Common myeloid progenitor, CD34-positive (primary cell): ENCODE measurements around the gene CSNK1A1. TPM values are rescaled to one million over a fixed set of nuclear protein-coding genes. Genes with fewer than 3 reads are reported as not detected.
"Not testable (repeated sequence)": the region's sequence is repeated elsewhere in the genome, so short reads cannot be mapped to it uniquely, and the experiment has no call there.

Experiments used
- CTCF ChIA-PET: fragments of 350-600 bp; sonication (Branson Sonifier 250); formaldehyde crosslinking; loops from one replicate; lab custom pipeline; 2021; ENCODE audit warnings: antibody characterized with exemption; lab: Charles Lee
- POLR2A ChIA-PET: fragments of 350-600 bp; sonication (Branson Sonifier 250); formaldehyde crosslinking; loops from one replicate; lab custom pipeline; 2021; ENCODE audit warnings: antibody characterized with exemption; lab: Charles Lee
- DNase-seq, 3 donors: peaks; one replicate each; pipeline versions ENCODE4 v3.0.0 to v3.0.0-alpha.2; 2013
- H3K27ac ChIP-seq, 2 experiments: 1 replicate in 1 of 2; 2 replicates in 1 of 2; pipeline ENCODE4 v1.7.0; 2013; ENCODE audit warnings: inconsistent platforms in 2 of 2, low read length in 2 of 2, mild to moderate bottlenecking in 2 of 2, low read depth in 1 of 2, moderate library complexity in 1 of 2; ENCODE audit not compliant: severe bottlenecking in 2 of 2, insufficient read depth in 1 of 2, poor library complexity in 1 of 2
- H3K27me3 ChIP-seq, 5 experiments: replicated peaks in 2 of 5; 1 replicate in 3 of 5; 2 replicates in 2 of 5; pipeline versions ENCODE4 v1.6.1 to v1.7.0; 2013; ENCODE audit warnings: low read length in 4 of 5, mild to moderate bottlenecking in 2 of 5, moderate library complexity in 2 of 5, inconsistent platforms in 1 of 5; ENCODE audit not compliant: insufficient read depth in 5 of 5, control insufficient read depth in 4 of 5
- H3K36me3 ChIP-seq, 4 experiments: 1 replicate in 2 of 4; 2 replicates in 2 of 4; pipeline versions ENCODE4 v1.6.1 to v1.7.0; 2013; ENCODE audit warnings: low read length in 3 of 4, control low read depth in 1 of 4, mild to moderate bottlenecking in 1 of 4; ENCODE audit not compliant: control insufficient read depth in 4 of 4, insufficient read depth in 4 of 4
- H3K4me1 ChIP-seq, 4 experiments: 1 replicate in 3 of 4; 2 replicates in 1 of 4; pipeline versions ENCODE4 v1.6.1 to v1.7.1; 2013; ENCODE audit warnings: low read length in 3 of 4, mild to moderate bottlenecking in 3 of 4, control low read depth in 1 of 4, inconsistent platforms in 1 of 4, moderate library complexity in 1 of 4; ENCODE audit not compliant: control insufficient read depth in 4 of 4, insufficient read depth in 4 of 4; ENCODE audit errors: control extremely low read depth in 1 of 4
- H3K4me3 ChIP-seq, 7 experiments: 1 replicate in 4 of 7; 2 replicates in 3 of 7; pipeline versions ENCODE4 v1.5.1 to v1.7.0; 2013; ENCODE audit warnings: mild to moderate bottlenecking in 7 of 7, low read length in 6 of 7, moderate library complexity in 6 of 7, inconsistent platforms in 2 of 7, low read depth in 2 of 7, control low read depth in 1 of 7; ENCODE audit not compliant: insufficient read depth in 4 of 7, control insufficient read depth in 1 of 7; ENCODE audit errors: extremely low read depth in 1 of 7
- H3K9me3 ChIP-seq, 5 experiments: 1 replicate in 4 of 5; 2 replicates in 1 of 5; pipeline versions ENCODE4 v1.6.1 to v1.7.1; 2013; ENCODE audit warnings: low read length in 4 of 5, mild to moderate bottlenecking in 2 of 5, inconsistent platforms in 1 of 5, low read depth in 1 of 5, moderate library complexity in 1 of 5; ENCODE audit not compliant: control insufficient read depth in 4 of 5, insufficient read depth in 2 of 5; ENCODE audit errors: control extremely low read depth in 1 of 5
- WGBS: methylation state at CpG from one replicate; pipeline ENCODE4 v1.1.5; 2013; ENCODE audit not compliant: insufficient coverage; 5-methylcytosine and 5-hydroxymethylcytosine counted together
- polyA plus RNA-seq: library from polyadenylated mRNA; unstranded; fragments of 120-200 nt; gene quantifications from one replicate; pipeline ENCODE4 v1.2.1, GENCODE V29; 2013

CSNK1A1 gene
- 135 TPM for polyA plus RNA-seq

DNA sequence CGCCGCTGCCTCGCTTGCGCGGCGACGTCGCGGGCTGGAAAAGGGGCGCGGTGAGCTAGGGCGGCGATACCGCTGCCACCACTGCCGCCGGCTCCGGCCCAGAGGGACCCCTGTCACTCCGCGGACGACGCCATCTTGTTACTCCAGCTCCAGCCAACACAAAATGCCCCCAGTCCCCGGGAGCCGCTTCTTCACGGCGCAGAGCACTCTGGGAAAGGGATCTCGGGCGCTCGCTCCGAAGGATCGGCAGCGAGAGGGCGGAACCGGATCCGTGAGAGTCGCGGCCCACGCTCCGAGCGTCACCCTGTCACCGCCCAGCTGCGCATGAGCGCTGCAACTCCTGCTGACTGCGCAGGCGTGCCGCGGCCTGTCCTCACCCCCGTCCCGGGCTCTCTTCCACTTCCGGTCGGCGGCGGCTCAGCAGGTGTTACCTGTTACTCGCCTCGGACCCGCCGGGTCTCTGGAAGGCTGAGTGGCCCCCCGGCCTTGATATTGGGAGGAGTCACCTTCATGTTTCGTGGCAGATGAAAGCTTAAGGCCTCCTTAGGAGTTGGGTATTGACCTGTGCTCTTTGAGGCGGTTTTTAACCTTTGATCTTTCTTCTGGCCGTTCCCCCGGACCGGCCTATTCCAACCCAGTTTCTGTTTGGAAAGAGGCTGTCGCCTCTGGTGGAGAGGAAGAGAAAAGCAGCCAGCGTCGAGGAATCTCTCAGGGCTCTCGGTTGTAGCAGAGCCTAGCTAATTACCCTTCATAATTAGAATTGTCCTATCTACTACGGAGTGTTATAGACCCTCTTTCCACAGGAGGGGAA is at the start of gene CSNK1A1:
CSNK1A1 (minus strand) TSS at position 213 of the 811 bp plus-strand sequence. CDS start 475 bp downstream, outside the sequence.
- POLR2A ChIA-PET = interaction anchor here (0.6 to 1.0 kb wide), 3 partner anchors 20 to 211 kb away, joined by 3 to 5 read pairs (median 5); no protein-coding TSS in a partner anchor
- H3K27ac ChIP-seq = peak within 1 kb of the TSS; percentile 98 to 99
- H3K36me3 ChIP-seq = peaks cover 0 to 26% (median 8%) of the 10 kb centered on the region in 4 experiments
- 0% methylated on average over 62 of the region's 67 CpGs for WGBS
- peaks cover 14 to 45% (median 26%) of the 10 kb centered on the region in 4 experiments for H3K4me1 ChIP-seq
- no peaks in the 10 kb centered on the region for H3K9me3 ChIP-seq
- CTCF ChIA-PET = interaction anchor here (0.6 to 2.4 kb wide), 23 partner anchors 8 to 219 kb away, joined by 3 to 15 read pairs (median 3); partner anchors contain the start of gene GRPEL2
- peak; percentile 98 to 99 (median 99) for DNase-seq
- H3K27me3 ChIP-seq = no peaks in the 10 kb centered on the region
- peak within 1 kb of the TSS; percentile 89 to 100 (median 100) for H3K4me3 ChIP-seq

DNA sequence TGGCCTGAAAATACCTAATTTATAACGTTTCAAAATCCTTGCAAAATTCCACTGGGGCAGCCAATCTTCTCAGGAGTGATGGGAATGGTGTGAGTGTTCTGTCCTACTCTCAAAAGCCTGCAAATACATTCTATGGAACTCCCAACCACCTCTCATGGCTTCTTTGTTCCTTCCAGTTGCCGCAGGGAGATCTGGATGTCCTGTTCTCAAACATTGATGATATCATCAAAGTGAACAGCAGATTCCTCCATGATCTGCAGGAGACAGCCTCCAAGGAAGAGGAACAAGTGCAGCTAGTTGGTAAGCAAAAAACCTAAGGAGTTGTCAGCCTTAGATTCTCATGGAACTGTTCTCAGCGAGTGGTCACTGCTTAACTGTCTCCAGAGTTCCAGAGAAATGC is 49.7 kb upstream of the CSNK1A1 start:
- H3K27me3 ChIP-seq = no peaks in the 10 kb centered on the region
- H3K27ac ChIP-seq = no peak overlapping the region
- H3K4me3 ChIP-seq = no peak overlapping the region
- H3K4me1 ChIP-seq = no peaks in the 10 kb centered on the region
- CTCF ChIA-PET = interaction anchor here (1.4 to 6.7 kb wide), 3 partner anchors 9 to 18 kb away, joined by 3 to 31 read pairs (median 4); no protein-coding TSS in a partner anchor
- no peaks in the 10 kb centered on the region for H3K36me3 ChIP-seq
- H3K9me3 ChIP-seq = no peaks in the 10 kb centered on the region
- WGBS = 100% methylated on average over 2 of the region's 3 CpGs
- POLR2A ChIA-PET = no interaction called here
- no peak for DNase-seq

DNA sequence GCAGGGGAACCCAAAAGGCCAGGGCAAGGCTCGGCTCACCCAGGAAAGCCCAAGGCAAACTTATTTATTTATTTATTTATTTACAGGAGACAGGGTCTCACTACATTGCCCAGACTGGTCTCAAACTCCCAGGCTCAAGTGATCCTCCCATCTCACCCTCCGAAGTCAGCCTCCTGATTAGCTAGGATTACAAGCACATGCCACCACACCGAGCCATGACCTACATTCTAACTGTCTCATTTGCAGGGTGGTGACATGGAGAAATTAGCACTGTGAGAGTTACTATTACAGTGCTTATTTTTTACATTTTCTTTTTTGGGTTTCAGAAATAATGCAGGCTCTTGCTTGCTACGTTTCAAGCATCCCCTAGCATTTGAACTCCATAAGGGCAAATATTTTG is 48.1 kb upstream of the CSNK1A1 start:
- Histone ChIP-seq H3K9me3 (no peaks in the 10 kb centered on the region), H3K27ac (no peak overlapping the region), H3K36me3 (no peaks in the 10 kb centered on the region), H3K4me3 (no peak overlapping the region), H3K4me1 (no peaks in the 10 kb centered on the region), H3K27me3 (no peaks in the 10 kb centered on the region)
- CTCF ChIA-PET = interaction anchor here (3.4 kb wide), 1 partner anchor 19 kb away, joined by 13 read pairs; no protein-coding TSS in a partner anchor
- DNase-seq = no peak
- WGBS = no CpG with 5 or more reads among the region's 4 CpGs
- POLR2A ChIA-PET = no interaction called here

DNA sequence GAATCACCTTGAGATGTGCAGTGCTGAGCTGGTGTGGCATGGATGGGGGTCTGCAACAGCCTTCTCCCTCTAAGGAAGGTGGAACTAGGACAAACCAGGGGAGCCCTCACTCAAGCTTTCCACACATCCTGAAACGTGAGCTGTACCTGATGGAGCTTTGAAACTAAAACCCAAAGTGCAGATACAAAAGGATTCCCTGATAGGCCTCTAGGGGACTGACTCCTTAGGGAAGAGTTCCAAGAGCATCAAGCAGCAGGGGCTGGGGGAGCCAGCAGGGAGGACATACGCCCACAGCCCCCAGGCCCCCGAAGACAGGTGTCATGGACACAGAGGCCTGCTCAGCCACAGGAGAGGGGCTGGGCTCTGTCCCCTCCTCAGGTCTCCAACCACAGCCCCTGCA is 47.7 kb upstream of the CSNK1A1 start:
- DNase-seq = no peak
- Histone ChIP-seq H3K9me3 (no peaks in the 10 kb centered on the region), H3K36me3 (no peaks in the 10 kb centered on the region), H3K4me1 (no peaks in the 10 kb centered on the region), H3K27me3 (no peaks in the 10 kb centered on the region), H3K4me3 (no peak overlapping the region), H3K27ac (no peak overlapping the region)
- 90% methylated on average over 2 of the region's 3 CpGs for WGBS
- POLR2A ChIA-PET = no interaction called here
- CTCF ChIA-PET = interaction anchor here (3.4 kb wide), 1 partner anchor 20 kb away, joined by 13 read pairs; no protein-coding TSS in a partner anchor

DNA sequence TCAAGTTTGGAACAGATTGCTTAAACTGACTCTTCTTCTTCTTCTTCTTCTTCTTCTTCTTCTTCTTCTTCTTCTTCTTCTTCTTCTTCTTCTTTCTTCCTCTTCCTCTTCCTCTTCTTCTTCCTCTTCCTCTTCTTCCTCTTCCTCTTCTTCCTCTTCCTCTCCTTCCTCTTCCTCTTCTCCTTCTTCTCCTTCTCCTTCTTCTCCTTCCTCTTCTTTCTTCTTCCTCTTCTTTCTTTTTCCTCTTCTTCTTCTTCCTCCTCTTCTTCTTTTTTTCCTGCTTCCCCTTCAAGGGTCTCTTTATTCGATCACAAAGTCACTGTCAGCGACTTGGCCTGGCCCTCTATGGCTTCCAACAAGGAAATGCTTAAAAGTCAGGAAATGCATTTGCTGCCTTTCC is 47.0 kb upstream of the CSNK1A1 start:
- WGBS = 100% methylated on average over 2 of the region's 2 CpGs
- H3K36me3 ChIP-seq, H3K27ac ChIP-seq, H3K4me1 ChIP-seq, POLR2A ChIA-PET, H3K27me3 ChIP-seq, H3K9me3 ChIP-seq, H3K4me3 ChIP-seq, DNase-seq: not testable (repeated sequence)
- CTCF ChIA-PET = interaction anchor here (1.6 to 3.4 kb wide), 3 partner anchors 10 to 21 kb away, joined by 6 to 13 read pairs (median 9); no protein-coding TSS in a partner anchor

DNA sequence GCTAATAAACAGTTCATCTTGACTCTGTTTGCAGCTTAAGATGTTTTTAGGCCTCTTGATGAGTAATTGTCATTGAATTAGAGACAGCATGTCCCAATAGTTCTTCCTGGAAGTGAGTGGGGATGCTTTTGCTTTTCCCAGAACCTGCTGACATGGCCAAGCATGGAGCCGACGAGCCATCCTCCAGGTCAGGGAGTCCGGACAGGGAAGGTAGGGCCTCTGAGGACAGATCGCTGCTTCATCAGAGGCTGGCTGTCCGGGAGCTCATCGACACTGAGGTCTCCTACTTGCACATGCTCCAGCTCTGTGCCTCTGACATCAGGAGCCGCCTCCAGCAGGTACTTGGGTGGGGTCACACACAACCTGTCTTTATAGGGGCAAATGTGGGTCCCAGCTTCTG is 46.4 kb upstream of the CSNK1A1 start:
- H3K9me3 ChIP-seq = no peaks in the 10 kb centered on the region
- ChIA-PET CTCF (interaction anchor here (1.6 to 3.4 kb wide), 3 partner anchors 9 to 21 kb away, joined by 6 to 13 read pairs (median 9); no protein-coding TSS in a partner anchor), POLR2A (no interaction called here)
- no peak overlapping the region for H3K27ac ChIP-seq
- H3K4me1 ChIP-seq = no peaks in the 10 kb centered on the region
- DNase-seq = no peak
- no peaks in the 10 kb centered on the region for H3K27me3 ChIP-seq
- no peak overlapping the region for H3K4me3 ChIP-seq
- 99% methylated on average over 7 of the region's 7 CpGs for WGBS
- H3K36me3 ChIP-seq = no peaks in the 10 kb centered on the region

DNA sequence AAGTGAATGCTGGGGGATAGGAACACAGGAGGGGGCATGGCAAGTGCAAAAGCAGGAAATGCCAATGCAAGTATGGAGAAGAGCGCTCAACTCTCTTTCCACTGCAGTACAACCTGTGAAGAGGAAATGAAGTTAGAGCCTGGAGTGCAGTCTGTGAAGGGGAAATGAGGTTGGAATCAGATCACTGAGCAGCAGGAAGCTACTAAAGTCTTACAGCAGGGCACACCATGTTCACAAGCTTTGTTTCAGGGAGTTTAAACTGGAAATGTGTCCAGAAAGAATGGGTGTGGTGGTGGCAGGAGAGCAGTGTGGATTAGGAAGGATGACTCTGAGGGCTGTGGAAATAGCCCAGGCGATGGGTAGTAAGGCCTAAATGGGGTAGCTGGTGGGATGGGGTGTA is 45.5 kb upstream of the CSNK1A1 start:
- Histone ChIP-seq H3K4me1 (no peaks in the 10 kb centered on the region), H3K36me3 (no peaks in the 10 kb centered on the region), H3K27ac (no peak overlapping the region), H3K27me3 (no peaks in the 10 kb centered on the region), H3K9me3 (no peaks in the 10 kb centered on the region), H3K4me3 (no peak overlapping the region)
- DNase-seq = peak in 2 of 3 donors; percentile 16 to 17
- ChIA-PET POLR2A (no interaction called here), CTCF (interaction anchor here (1.6 to 3.4 kb wide), 4 partner anchors 8 to 22 kb away, joined by 5 to 13 read pairs (median 8); no protein-coding TSS in a partner anchor)
- 100% methylated on average over 2 of the region's 2 CpGs for WGBS
